ENCODE data around the gene YPEL4.

The YPEL4 gene

GRCh38 chr11:57651408-57651807, 1.7 kb upstream of the YPEL4 start:
- TF ChIP-seq CTCF (IDR thresholded peaks at IDR 0.05; ENCODE audit: borderline replicate concordance, extremely low read depth, low read length, poor library complexity, severe bottlenecking), result no peak
- TF ChIP-seq EZH2 (IDR thresholded peaks at IDR 0.05; ENCODE audit: borderline replicate concordance, low read depth, low read length, severe bottlenecking), result no peak
- no peak for ATAC-seq (ENCODE audit: insufficient read depth, low read depth)
- no peak for DNase-seq
- Histone ChIP-seq H2AFZ (ENCODE audit: low read depth, low read length) (no peak overlapping the region), H3K27me3 (ENCODE audit: insufficient read depth, low read length, poor library complexity) (peaks cover 39% of the 10 kb centered on the region), H3K4me2 (ENCODE audit: insufficient read depth, low read length) (no peak overlapping the region), H3K4me3 (ENCODE audit: low read depth in 1 of 2, low read length in 2 of 2) (no peak overlapping the region), H4K20me1 (ENCODE audit: insufficient read depth, low read length) (no peaks in the 10 kb centered on the region), H3K36me3 (ENCODE audit: insufficient read depth, low read length) (no peaks in the 10 kb centered on the region), H3K9ac (ENCODE audit: low read depth, low read length) (no peak overlapping the region), H3K4me1 (ENCODE audit: insufficient read depth, low read length) (peaks cover 48% of the 10 kb centered on the region), H3K79me2 (ENCODE audit: insufficient read depth, low read length) (no peaks in the 10 kb centered on the region), H3K27ac (ENCODE audit: low read length) (no peak overlapping the region), H3K9me3 (ENCODE audit: insufficient read depth, low read length, severe bottlenecking) (no peaks in the 10 kb centered on the region)

- no peaks in the 10 kb centered on the region for H3K9me3 ChIP-seq (ENCODE audit: insufficient read depth, low read length, severe bottlenecking)
- no peak for ATAC-seq (ENCODE audit: insufficient read depth, low read depth)
- H3K4me1 ChIP-seq (ENCODE audit: insufficient read depth, low read length), result peaks cover 50% of the 10 kb centered on the region
- H3K27ac ChIP-seq (ENCODE audit: low read length), result no peak overlapping the region
- no peaks in the 10 kb centered on the region for H3K79me2 ChIP-seq (ENCODE audit: insufficient read depth, low read length)
- H3K36me3 ChIP-seq (ENCODE audit: insufficient read depth, low read length), result no peaks in the 10 kb centered on the region
- TF ChIP-seq CTCF (IDR thresholded peaks at IDR 0.05; ENCODE audit: borderline replicate concordance, extremely low read depth, low read length, poor library complexity, severe bottlenecking), result no peak
- TF ChIP-seq EZH2 (IDR thresholded peaks at IDR 0.05; ENCODE audit: borderline replicate concordance, low read depth, low read length, severe bottlenecking), result no peak
- no peak overlapping the region for H3K9ac ChIP-seq (ENCODE audit: low read depth, low read length)
- peaks cover 45% of the 10 kb centered on the region for H3K27me3 ChIP-seq (ENCODE audit: insufficient read depth, low read length, poor library complexity)
- H4K20me1 ChIP-seq (ENCODE audit: insufficient read depth, low read length), result no peaks in the 10 kb centered on the region
- H3K4me3 ChIP-seq (ENCODE audit: low read depth in 1 of 2, low read length in 2 of 2), result no peak overlapping the region
- no peak overlapping the region for H2AFZ ChIP-seq (ENCODE audit: low read depth, low read length)
- no peak overlapping the region for H3K4me2 ChIP-seq (ENCODE audit: insufficient read depth, low read length)
- DNase-seq, result no peak
Measured at GRCh38 chr11:57650739-57651090, 1.0 kb upstream of the YPEL4 start.

- Histone ChIP-seq H3K9ac (ENCODE audit: low read depth, low read length) (peak overlapping the region; percentile 31), H2AFZ (ENCODE audit: low read depth, low read length) (peak overlapping the region; percentile 37; the same call in 1 of the 2 replicates), H3K79me2 (ENCODE audit: insufficient read depth, low read length) (no peaks in the 10 kb centered on the region), H3K4me1 (ENCODE audit: insufficient read depth, low read length) (peaks cover 54% of the 10 kb centered on the region), H3K4me2 (ENCODE audit: insufficient read depth, low read length) (peak overlapping the region; percentile 65), H3K4me3 (ENCODE audit: low read depth in 1 of 2, low read length in 2 of 2) (peak overlapping the region in 1 of 2 experiments; percentile 45; a peak in 2 of 4 replicates), H3K27me3 (ENCODE audit: insufficient read depth, low read length, poor library complexity) (peaks cover 47% of the 10 kb centered on the region), H3K9me3 (ENCODE audit: insufficient read depth, low read length, severe bottlenecking) (no peaks in the 10 kb centered on the region), H3K27ac (ENCODE audit: low read length) (no peak overlapping the region), H4K20me1 (ENCODE audit: insufficient read depth, low read length) (no peaks in the 10 kb centered on the region), H3K36me3 (ENCODE audit: insufficient read depth, low read length) (no peaks in the 10 kb centered on the region)
- DNase-seq (peak; percentile 59), ATAC-seq (ENCODE audit: insufficient read depth, low read depth) (peak; percentile 40)
- TF ChIP-seq CTCF (IDR thresholded peaks at IDR 0.05; ENCODE audit: borderline replicate concordance, extremely low read depth, low read length, poor library complexity, severe bottlenecking) (no peak), EZH2 (IDR thresholded peaks at IDR 0.05; ENCODE audit: borderline replicate concordance, low read depth, low read length, severe bottlenecking) (peak; percentile 11)
Measured at GRCh38 chr11:57648801-57649735, 644 bp downstream of the YPEL4 start.
